Stimulated activated CD4-positive, alpha-beta T cell treated with anti-CD3 and anti-CD28 coated beads, Interleukin-4, amount 100 ng/mL, for 48 hours (primary cell): Measurements from ENCODE around the gene CCDC61.

ENCODE experiments used
- DNase-seq, 2 donors: peaks; one replicate each; pipeline ENCODE4 v3.0.0-alpha.2; 2020; ENCODE audit warnings: low read depth in 2 of 2

CCDC61 gene

DNA sequence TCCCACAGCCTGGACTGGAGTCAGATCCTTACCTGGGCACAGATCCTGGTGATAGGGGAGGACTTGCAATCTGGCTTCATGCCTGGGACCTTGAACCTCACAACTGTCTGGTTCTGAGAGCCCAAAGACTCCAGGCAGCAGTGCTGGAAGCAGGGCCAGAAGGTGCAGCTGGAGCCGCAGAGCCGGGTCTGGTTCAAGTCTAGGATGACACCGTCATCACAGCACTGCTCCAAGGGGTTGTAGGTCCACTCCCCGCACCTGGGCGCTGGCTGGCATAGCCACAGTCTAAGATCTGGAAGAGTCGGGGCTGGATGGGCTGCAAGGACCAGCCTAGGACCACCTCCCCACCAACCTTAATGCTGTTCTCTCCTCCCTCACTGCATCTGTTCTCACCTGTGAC, 44.9 kb downstream of the CCDC61 start:
- DNase-seq: no peak

DNA sequence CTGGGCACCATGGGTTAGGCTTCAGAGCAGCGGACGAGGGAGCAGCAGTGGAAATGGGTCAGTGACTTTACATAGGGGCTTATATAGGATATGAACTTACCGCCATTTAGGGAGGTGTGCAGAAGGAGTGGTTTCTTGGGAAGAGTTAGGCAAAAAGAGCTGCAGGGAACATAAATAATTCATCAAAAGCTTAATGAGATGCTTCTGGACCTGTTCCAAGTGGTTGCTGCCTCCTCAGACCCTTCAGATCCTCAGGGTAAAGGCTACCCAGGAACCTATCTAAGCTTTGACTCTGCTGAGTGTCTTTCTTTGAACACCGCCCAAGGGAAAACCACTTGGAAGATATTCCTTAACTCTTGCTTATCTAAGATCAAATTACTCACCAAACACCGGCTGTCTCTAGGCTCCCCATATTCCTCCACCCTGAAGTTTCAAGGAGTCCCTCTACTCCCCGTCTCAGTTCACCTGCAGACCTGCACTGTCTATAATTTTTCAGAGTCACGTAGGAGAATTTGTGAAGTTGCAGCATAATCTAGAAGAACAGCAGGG, 45.8 kb downstream of the CCDC61 start, which contains the start of gene IGFL4:
Gene IGFL4 (minus strand): TSS at position 51 of the 549 bp plus-strand sequence. CDS start 40 bp downstream, at position 11.
- DNase-seq: no peak

GRCh38 chr19:46042252-46042883, 47.1 kb downstream of the CCDC61 start:
- DNase-seq: no peak

GRCh38 chr19:46043519-46043918, 48.3 kb downstream of the CCDC61 start:
- DNase-seq: no peak

GRCh38 chr19:46049597-46049996, 54.3 kb downstream of the CCDC61 start:
- DNase-seq: peak; percentile 4 to 9

DNA sequence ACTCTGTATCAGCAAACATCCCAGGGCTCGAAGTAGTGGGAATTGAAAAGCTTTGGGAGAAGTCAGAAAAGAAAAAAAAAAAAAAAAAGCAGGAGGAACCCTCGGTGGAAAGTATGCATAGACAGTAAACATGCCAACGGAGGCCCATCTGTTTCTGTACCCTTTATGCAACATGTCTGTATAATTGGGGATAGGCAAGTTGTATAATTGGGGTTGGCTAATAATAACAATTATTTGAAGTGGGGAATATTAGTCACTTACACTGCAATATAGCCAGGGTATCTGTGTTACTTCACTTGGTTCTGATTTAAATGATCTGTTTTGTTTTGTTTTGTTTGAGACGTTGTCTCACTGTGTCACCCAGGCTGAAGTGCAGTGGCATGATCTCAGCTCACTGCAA, 57.6 kb downstream of the CCDC61 start:
- DNase-seq: no peak

- DNase-seq: no peak
Measured at GRCh38 chr19:46056536-46056935, 61.3 kb downstream of the CCDC61 start.

DNA sequence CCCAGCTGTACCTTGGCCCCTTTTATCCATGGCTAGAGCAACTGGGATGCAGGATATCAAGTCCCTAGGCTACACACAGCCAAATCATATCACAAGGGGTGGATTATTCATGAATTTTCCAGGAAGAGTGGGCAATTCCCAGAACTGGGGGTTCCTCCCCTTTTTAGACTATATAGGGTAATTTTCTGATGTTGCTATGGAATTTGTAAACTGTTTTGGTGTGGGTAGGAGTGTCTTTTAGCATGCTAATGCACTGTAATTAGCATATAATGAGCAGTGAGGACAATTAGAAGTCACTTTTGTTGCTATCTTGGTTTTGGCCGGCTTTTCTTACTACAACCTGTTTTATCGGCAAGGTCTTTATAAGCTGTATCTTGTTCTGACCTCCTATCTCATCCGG, 63.5 kb downstream of the CCDC61 start:
- no peak for DNase-seq

DNA sequence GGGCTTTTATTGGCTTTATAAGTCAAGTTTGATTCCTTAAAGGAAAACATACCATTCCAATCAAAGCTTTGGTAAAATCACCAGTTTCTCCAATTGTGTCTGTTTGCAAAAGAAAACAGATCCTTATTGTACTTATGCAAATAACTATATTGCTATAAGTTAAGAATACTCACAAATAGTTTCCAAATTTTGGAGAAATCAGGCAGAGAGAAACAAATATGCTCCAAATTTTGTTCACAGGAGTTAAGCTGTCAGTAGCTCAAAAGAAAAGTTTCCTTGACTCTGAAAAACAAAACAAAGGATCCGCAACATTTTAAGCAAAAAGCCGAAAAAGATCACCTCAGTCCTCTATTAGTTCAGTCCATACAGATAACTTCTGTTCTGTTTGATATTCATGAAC, 64.7 kb downstream of the CCDC61 start:
- no peak for DNase-seq

DNA sequence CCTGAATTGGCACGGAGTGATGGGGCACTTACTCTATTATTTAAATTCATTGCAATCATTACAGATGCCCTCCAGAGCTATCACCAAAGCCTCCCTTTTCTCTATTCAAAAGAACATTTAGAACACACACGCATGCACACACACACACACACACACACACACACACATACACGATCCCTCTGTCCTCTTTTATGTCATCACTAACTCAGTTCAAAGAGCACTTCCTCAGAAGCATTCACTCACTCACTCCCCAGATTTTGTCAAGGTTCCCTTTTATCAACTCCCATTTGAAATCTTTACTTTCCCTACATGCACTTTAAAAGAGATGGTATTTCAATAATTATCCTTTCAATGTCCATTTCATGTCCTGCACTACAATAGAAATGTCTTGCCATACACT, 67.9 kb downstream of the CCDC61 start:
- DNase-seq: no peak

- no peak for DNase-seq
Measured at GRCh38 chr19:46065486-46066071, 70.3 kb downstream of the CCDC61 start.

DNA sequence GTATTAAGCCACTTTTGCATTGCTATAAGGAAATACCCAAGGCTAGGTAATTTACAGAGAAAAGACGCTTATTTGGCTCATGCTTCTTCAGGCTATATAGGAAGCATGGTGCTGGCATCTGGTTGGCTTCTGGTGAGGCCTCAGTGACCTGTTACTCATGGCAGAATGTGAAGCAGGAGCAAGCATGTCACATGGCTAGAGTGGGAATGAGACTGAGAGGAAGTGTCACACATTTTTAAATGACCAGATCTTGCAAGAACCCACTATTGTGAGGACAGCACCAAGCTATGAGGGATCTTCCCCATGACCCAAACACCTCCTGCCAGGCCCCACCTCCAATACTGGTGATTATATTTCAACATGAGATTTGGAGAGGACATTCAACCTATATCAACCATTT, 71.2 kb downstream of the CCDC61 start:
- DNase-seq: no peak

DNA sequence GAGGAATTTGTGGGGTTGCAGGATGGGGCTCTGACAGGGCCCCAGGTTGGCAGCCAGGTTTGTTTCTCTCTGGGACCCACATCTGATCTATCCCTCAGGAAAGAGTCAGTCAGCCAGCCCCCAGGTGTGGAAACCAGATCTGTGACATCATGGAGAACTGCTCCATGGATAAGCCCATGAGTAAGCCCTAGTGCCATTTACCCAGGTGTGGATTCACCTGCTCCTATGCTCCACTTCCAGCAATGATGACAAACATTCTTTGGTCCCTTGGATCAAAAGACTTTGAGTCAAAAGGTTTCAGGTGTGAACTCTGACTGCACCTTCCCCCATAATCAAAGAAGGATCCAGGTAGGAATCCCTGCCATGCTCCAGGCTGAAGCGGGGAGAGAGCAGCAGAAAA, 72.4 kb downstream of the CCDC61 start:
- DNase-seq: no peak
